Memory B cell (primary cell): ENCODE measurements around the gene FBXL17.

Experiments
- ATAC-seq: fragments of 150-1000 bp; cut with Tn5 transposase; 2 replicates; pipeline ENCODE4 v1.10.0; 2021; ENCODE audit warnings: low read depth, mild to moderate bottlenecking, moderate library complexity
- DNase-seq, 2 donors: peaks; one replicate each; pipeline ENCODE4 v3.0.0; 2022; ENCODE audit warnings: low spot score in 2 of 2
- H3K27ac Mint-ChIP-seq: one replicate; pipeline ENCODE4 v1.8.0; 2022; ENCODE audit warnings: mild to moderate bottlenecking, moderate library complexity, mixed read lengths
- H3K27me3 Mint-ChIP-seq: one replicate; pipeline ENCODE4 v1.8.0; 2022; ENCODE audit warnings: mixed read lengths
- H3K36me3 Mint-ChIP-seq: one replicate; pipeline ENCODE4 v1.8.0; 2022; ENCODE audit warnings: mild to moderate bottlenecking, mixed read lengths
- H3K4me1 Mint-ChIP-seq: one replicate; pipeline ENCODE4 v1.8.0; 2022; ENCODE audit warnings: mixed read lengths
- H3K4me3 Mint-ChIP-seq: one replicate; pipeline ENCODE4 v1.8.0; 2022; ENCODE audit warnings: mild to moderate bottlenecking, moderate library complexity, mixed read lengths
- H3K9me3 Mint-ChIP-seq: one replicate; pipeline ENCODE4 v1.8.0; 2022; ENCODE audit warnings: mixed read lengths

FBXL17 gene

GRCh38 chr5:107821288-107821687, 560.6 kb downstream of the FBXL17 start:
- Mint-ChIP-seq H3K4me3 (no peak overlapping the region), H3K4me1 (no peaks in the 10 kb centered on the region), H3K27me3 (peaks cover 1% of the 10 kb centered on the region), H3K9me3 (peaks cover 4% of the 10 kb centered on the region), H3K36me3 (peaks cover 2% of the 10 kb centered on the region), H3K27ac (no peak overlapping the region)
- DNase-seq = no peak
- no peak for ATAC-seq

GRCh38 chr5:107820429-107820828, 561.5 kb downstream of the FBXL17 start:
- H3K27me3 Mint-ChIP-seq = peaks cover 1% of the 10 kb centered on the region

DNA sequence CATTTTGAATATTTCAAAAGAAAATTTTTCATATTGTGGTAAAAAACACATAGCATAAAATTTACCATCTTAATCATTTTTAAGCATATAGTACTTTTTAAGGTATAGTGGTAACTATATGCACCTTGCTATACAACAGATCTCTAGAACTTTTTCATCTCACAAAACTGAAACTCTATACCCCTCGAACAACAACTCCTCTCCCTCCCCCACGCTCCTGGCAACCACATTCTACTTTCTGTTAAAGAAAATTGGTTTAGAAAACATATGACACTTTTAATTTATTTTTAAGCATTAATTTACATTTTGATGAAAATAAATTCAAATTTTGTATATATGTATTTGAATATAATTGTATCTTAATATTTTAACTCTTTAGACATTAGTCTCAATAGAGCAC, 563.9 kb downstream of the FBXL17 start:
- no peak for ATAC-seq
- Mint-ChIP-seq H3K4me3 (no peak overlapping the region), H3K27ac (no peak overlapping the region), H3K27me3 (peaks cover 1% of the 10 kb centered on the region), H3K9me3 (no peaks in the 10 kb centered on the region), H3K4me1 (no peaks in the 10 kb centered on the region), H3K36me3 (no peaks in the 10 kb centered on the region)
- DNase-seq = no peak

More at GRCh38 chr5:107820429-107820828, 561.5 kb downstream of the FBXL17 start:
- H3K4me3 Mint-ChIP-seq = no peak overlapping the region
- peaks cover 2% of the 10 kb centered on the region for H3K36me3 Mint-ChIP-seq
- ATAC-seq = no peak
- DNase-seq = no peak
- H3K4me1 Mint-ChIP-seq = no peaks in the 10 kb centered on the region
- peaks cover 4% of the 10 kb centered on the region for H3K9me3 Mint-ChIP-seq
- H3K27ac Mint-ChIP-seq = no peak overlapping the region

DNA sequence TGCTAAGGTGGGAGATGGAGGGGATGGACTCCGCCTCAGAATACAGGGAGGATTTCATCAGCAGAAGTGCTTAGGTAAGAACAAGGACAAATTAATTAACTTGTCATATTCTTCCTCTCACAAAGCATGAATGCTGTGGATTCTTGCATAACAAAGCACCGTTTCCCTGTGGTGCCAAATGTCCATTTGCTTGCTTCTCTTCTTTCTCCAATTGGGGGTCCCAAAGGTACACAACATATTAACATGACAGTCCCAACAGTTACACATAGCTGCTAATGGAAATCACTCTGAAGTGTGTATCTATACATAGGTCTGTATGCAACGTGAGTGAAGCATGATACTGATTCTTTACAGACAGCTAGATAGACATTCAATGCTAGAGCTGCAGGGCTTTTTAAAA, 564.5 kb downstream of the FBXL17 start:
- H3K9me3 Mint-ChIP-seq = no peaks in the 10 kb centered on the region
- no peak overlapping the region for H3K27ac Mint-ChIP-seq
- peaks cover 1% of the 10 kb centered on the region for H3K27me3 Mint-ChIP-seq
- ATAC-seq (no peak), DNase-seq (no peak)
- H3K4me1 Mint-ChIP-seq = no peaks in the 10 kb centered on the region
- no peak overlapping the region for H3K4me3 Mint-ChIP-seq
- H3K36me3 Mint-ChIP-seq = no peaks in the 10 kb centered on the region

GRCh38 chr5:107815109-107815508, 566.8 kb downstream of the FBXL17 start:
- Mint-ChIP-seq H3K27ac (no peak overlapping the region), H3K4me1 (no peaks in the 10 kb centered on the region), H3K27me3 (peaks cover 1% of the 10 kb centered on the region), H3K9me3 (no peaks in the 10 kb centered on the region), H3K36me3 (no peaks in the 10 kb centered on the region), H3K4me3 (no peak overlapping the region)
- DNase-seq = no peak
- ATAC-seq = no peak

- Mint-ChIP-seq H3K4me1 (no peaks in the 10 kb centered on the region), H3K27ac (no peak overlapping the region), H3K9me3 (no peaks in the 10 kb centered on the region), H3K27me3 (peaks cover 1% of the 10 kb centered on the region), H3K4me3 (no peak overlapping the region), H3K36me3 (no peaks in the 10 kb centered on the region)
- ATAC-seq = no peak
- DNase-seq = no peak
Measured at GRCh38 chr5:107814183-107814827, 567.6 kb downstream of the FBXL17 start.

GRCh38 chr5:107813559-107813958, 568.3 kb downstream of the FBXL17 start:
- no peak overlapping the region for H3K27ac Mint-ChIP-seq
- DNase-seq (no peak), ATAC-seq (no peak)
- no peaks in the 10 kb centered on the region for H3K36me3 Mint-ChIP-seq
- no peaks in the 10 kb centered on the region for H3K9me3 Mint-ChIP-seq
- H3K27me3 Mint-ChIP-seq = peaks cover 1% of the 10 kb centered on the region
- no peaks in the 10 kb centered on the region for H3K4me1 Mint-ChIP-seq
- H3K4me3 Mint-ChIP-seq = no peak overlapping the region

DNA sequence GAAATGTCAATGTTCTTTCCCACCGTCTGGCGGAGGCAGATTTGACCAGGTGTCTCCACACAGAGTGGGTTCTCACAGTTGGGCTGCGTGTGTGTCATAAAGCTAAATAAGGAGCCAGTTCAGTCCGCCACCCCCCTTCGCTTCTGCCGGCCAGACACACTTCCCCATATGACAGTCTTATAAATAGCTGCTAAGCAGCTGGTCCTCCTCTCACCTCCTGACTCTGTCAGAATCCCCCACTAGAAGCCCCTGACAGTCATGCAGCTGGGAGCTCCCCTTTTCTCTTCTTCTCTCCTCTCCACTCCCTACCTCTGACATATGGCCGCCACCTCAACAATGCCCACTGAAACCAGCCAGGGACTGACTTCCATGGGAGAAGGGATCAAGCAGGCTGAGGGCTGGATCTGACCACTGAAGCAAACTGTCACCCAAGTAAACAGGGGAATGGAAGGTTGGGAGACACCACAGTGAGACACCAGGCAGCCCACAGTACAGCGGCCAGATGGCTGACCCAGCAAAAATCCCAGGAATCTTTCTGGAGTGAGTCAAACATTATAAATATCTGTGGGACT, 569.2 kb downstream of the FBXL17 start:
- H3K36me3 Mint-ChIP-seq = no peaks in the 10 kb centered on the region
- H3K27me3 Mint-ChIP-seq = no peaks in the 10 kb centered on the region
- no peak for DNase-seq
- H3K27ac Mint-ChIP-seq = no peak overlapping the region
- H3K9me3 Mint-ChIP-seq = no peaks in the 10 kb centered on the region
- no peaks in the 10 kb centered on the region for H3K4me1 Mint-ChIP-seq
- no peak overlapping the region for H3K4me3 Mint-ChIP-seq
- no peak for ATAC-seq

- Mint-ChIP-seq H3K4me1 (no peaks in the 10 kb centered on the region), H3K4me3 (no peak overlapping the region), H3K9me3 (no peaks in the 10 kb centered on the region), H3K27ac (no peak overlapping the region), H3K27me3 (no peaks in the 10 kb centered on the region), H3K36me3 (no peaks in the 10 kb centered on the region)
- DNase-seq (no peak), ATAC-seq (no peak)
Measured at GRCh38 chr5:107809201-107810034, 572.5 kb downstream of the FBXL17 start.
